IMR-90 (cell line): ENCODE results near the gene LINC00237. TPM values are rescaled to one million over a fixed set of nuclear protein-coding genes. Genes with fewer than 3 reads are reported as not detected.

ENCODE experiments used
- ATAC-seq: fragments of 200-7000 bp; cut with Tn5 transposase; 2 replicates; pipeline ENCODE4 v1.9.1; 2020; ENCODE audit warnings: low read depth, mild to moderate bottlenecking, moderate library complexity
- BruUV-seq: library from RNA; stranded (reverse); fragments of 400-500 nt; replicated peaks from 2 replicates; lab custom pipeline; 2021; lab: Mats Ljungman, UMichigan
- CTCF ChIA-PET: fragments of 300-600 bp; formaldehyde crosslinking; extraction: SDS; loops from one replicate; lab custom pipeline; 2021; ENCODE audit warnings: antibody characterized with exemption; lab: Yijun Ruan, JAX
- POLR2A ChIA-PET: fragments of 300-600 bp; sonication (Branson Sonifier 250); formaldehyde crosslinking; loops from one replicate; lab custom pipeline; 2022; ENCODE audit warnings: antibody characterized with exemption; ENCODE audit not compliant: unreplicated experiment; lab: Charles Lee
- DNase-seq: peaks from one replicate; pipeline ENCODE4 v3.0.0; 2013
- H2AFZ ChIP-seq: replicated peaks from 2 replicates; pipeline ENCODE3; 2013; ENCODE audit warnings: low read length, mild to moderate bottlenecking; ENCODE audit not compliant: poor library complexity
- H2AK5ac ChIP-seq: 2 replicates; pipeline ENCODE4 v1.6.1; 2013; ENCODE audit warnings: low read depth, low read length, inconsistent platforms
- H2AK9ac ChIP-seq: replicated peaks from 2 replicates; pipeline ENCODE3; 2013; ENCODE audit warnings: mild to moderate bottlenecking, low read depth, low read length, moderate library complexity; ENCODE audit not compliant: poor library complexity
- H2BK120ac ChIP-seq: 2 replicates; pipeline ENCODE4 v1.6.1; 2013; ENCODE audit warnings: low read depth, low read length, inconsistent platforms
- H2BK15ac ChIP-seq: 3 replicates; pipeline ENCODE4 v1.6.1; 2013; ENCODE audit warnings: low read depth, low read length, inconsistent platforms
- H2BK20ac ChIP-seq: 2 replicates; pipeline ENCODE4 v1.6.1; 2013; ENCODE audit warnings: low read depth, mild to moderate bottlenecking, inconsistent platforms, low read length, moderate library complexity
- H2BK5ac ChIP-seq: 2 replicates; pipeline ENCODE4 v1.6.1; 2013; ENCODE audit warnings: mild to moderate bottlenecking, low read depth, low read length, inconsistent platforms; ENCODE audit not compliant: poor library complexity, severe bottlenecking
- H3K14ac ChIP-seq: replicated peaks from 2 replicates; pipeline ENCODE4 v1.6.1; 2013; ENCODE audit warnings: low read depth, low read length, inconsistent platforms
- H3K18ac ChIP-seq: 2 replicates; pipeline ENCODE4 v1.6.1; 2013; ENCODE audit warnings: low read depth, low read length, control low read depth
- H3K23ac ChIP-seq: 2 replicates; pipeline ENCODE4 v1.6.1; 2013; ENCODE audit warnings: low read depth, low read length, inconsistent platforms
- H3K27ac ChIP-seq: 2 replicates; pipeline ENCODE4 v1.5.1; 2013; ENCODE audit warnings: mild to moderate bottlenecking, control low read depth, low read length; ENCODE audit not compliant: insufficient read depth
- H3K27me3 ChIP-seq: 2 replicates; pipeline ENCODE4 v1.6.1; 2013; ENCODE audit warnings: low read length; ENCODE audit not compliant: control insufficient read depth, insufficient read depth
- H3K36me3 ChIP-seq: 2 replicates; pipeline ENCODE4 v1.6.1; 2013; ENCODE audit warnings: low read length, mixed read lengths; ENCODE audit not compliant: control insufficient read depth, insufficient read depth
- H3K4ac ChIP-seq: 2 replicates; pipeline ENCODE4 v1.6.1; 2013; ENCODE audit warnings: low read depth, low read length, inconsistent platforms
- H3K4me1 ChIP-seq: 2 replicates; pipeline ENCODE4 v1.6.1; 2013; ENCODE audit warnings: low read length, mixed read lengths; ENCODE audit not compliant: control insufficient read depth, insufficient read depth
- H3K4me2 ChIP-seq: 2 replicates; pipeline ENCODE4 v1.6.1; 2013; ENCODE audit warnings: low read depth, mild to moderate bottlenecking, control low read depth, low read length, moderate library complexity
- H3K4me3 ChIP-seq: 2 replicates; pipeline ENCODE4 v1.5.1; 2013; ENCODE audit warnings: low read depth, mild to moderate bottlenecking, control low read depth, low read length, moderate library complexity; ENCODE audit not compliant: insufficient read depth
- H3K56ac ChIP-seq: 2 replicates; pipeline ENCODE4 v1.6.1; 2013; ENCODE audit warnings: low read length, inconsistent platforms; ENCODE audit not compliant: insufficient read depth; ENCODE audit errors: extremely low read depth
- H3K79me1 ChIP-seq, 2 experiments: 2 replicates each; pipeline ENCODE4 v1.6.1; 2013; ENCODE audit warnings: low read length in 2 of 2, inconsistent platforms in 1 of 2, low read depth in 1 of 2
- H3K9ac ChIP-seq: 2 replicates; pipeline ENCODE4 v1.6.1; 2013; ENCODE audit warnings: low read depth, low read length, control low read depth
- H3K9me1 ChIP-seq: 2 replicates; pipeline ENCODE4 v1.6.1; 2013; ENCODE audit warnings: low read length, inconsistent platforms; ENCODE audit not compliant: insufficient read depth
- H3K9me3 ChIP-seq: 2 replicates; pipeline ENCODE4 v1.6.1; 2013; ENCODE audit warnings: low read length; ENCODE audit not compliant: control insufficient read depth, insufficient read depth
- H4K20me1 ChIP-seq: 2 replicates; pipeline ENCODE4 v1.6.1; 2013; ENCODE audit warnings: low read length, inconsistent platforms; ENCODE audit not compliant: insufficient read depth
- H4K5ac ChIP-seq: 2 replicates; pipeline ENCODE4 v1.6.1; 2013; ENCODE audit warnings: mild to moderate bottlenecking, low read depth, low read length, control low read depth
- H4K8ac ChIP-seq, 2 experiments: 2 replicates each; pipeline ENCODE4 v1.6.1; 2013; ENCODE audit warnings: low read depth in 2 of 2, low read length in 2 of 2, control low read depth in 1 of 2, inconsistent platforms in 1 of 2
- H4K91ac ChIP-seq: 2 replicates; pipeline ENCODE4 v1.6.1; 2013; ENCODE audit warnings: low read depth, low read length, inconsistent platforms; ENCODE audit not compliant: insufficient read depth
- BHLHE40 ChIP-seq: fragments of 150-350 bp; IDR thresholded peaks from 2 replicates; pipeline ENCODE4 v1.6.1; 2016; ENCODE audit warnings: mild to moderate bottlenecking, low read depth, low read length
- FOS ChIP-seq: fragments of 150-350 bp; IDR thresholded peaks from 2 replicates; pipeline ENCODE4 v1.6.1; 2016; ENCODE audit warnings: low read depth, low read length
- MXI1 ChIP-seq: IDR thresholded peaks from 2 replicates; pipeline ENCODE4 v1.6.1; 2012; ENCODE audit warnings: low read depth, mild to moderate bottlenecking, low read length, moderate library complexity, borderline replicate concordance
- NFE2L2 ChIP-seq: fragments of 150-350 bp; IDR thresholded peaks from 2 replicates; pipeline ENCODE4 v1.6.1; 2016; ENCODE audit warnings: low read depth, mild to moderate bottlenecking, low read length
- RAD21 ChIP-seq: IDR thresholded peaks from 2 replicates; pipeline ENCODE4 v1.6.1; 2012; ENCODE audit warnings: low read length, improper control_type of control experiment
- RFX5 ChIP-seq: IDR thresholded peaks from 2 replicates; pipeline ENCODE4 v1.8.0; 2012; ENCODE audit warnings: low read depth, mild to moderate bottlenecking, low read length, moderate library complexity
- WGBS, 2 experiments: methylation state at CpG; one replicate each; pipeline versions ENCODE4 v1.1.5 to v1.1.7; 2013; ENCODE audit warnings: missing lambda C conversion rate in 2 of 2; ENCODE audit not compliant: insufficient read length in 1 of 2; ENCODE audit errors: extremely low coverage in 2 of 2; 5-methylcytosine and 5-hydroxymethylcytosine counted together
- dilution Hi-C: fragments of 300-500 bp; cut with HindIII; formaldehyde crosslinking; loops from one replicate; pipeline ENCODE4 v1.14.3; 2018; ENCODE audit warnings: low sequenced_read_pairs; ENCODE audit not compliant: unreplicated experiment
- in situ Hi-C: fragments of 300-500 bp; cut with MboI; formaldehyde crosslinking; loops from 3 replicates; pipeline ENCODE4 v1.14.3; 2019; ENCODE audit warnings: low sequenced_read_pairs, inconsistent platforms, mixed read lengths
- intact Hi-C: fragments of 100-400 bp; cut with micrococcal nuclease; formaldehyde crosslinking; loops from 2 replicates; pipeline ENCODE4 v1.10.0; 2022
- polyA plus RNA-seq, 3 experiments: library from polyadenylated mRNA; depleted of rRNA; stranded (reverse); fragments of >200 nt; gene quantifications; 2 replicates each; pipeline ENCODE4 v1.2.3, GENCODE V29; 2012; ENCODE audit warnings: low replicate concordance in 1 of 3
- total RNA-seq: library from RNA; depleted of rRNA; stranded (reverse); fragments of >200 nt; gene quantifications from 2 replicates; pipeline ENCODE4 v1.2.3, GENCODE V29; 2012

LINC00237 gene
- total and polyA plus RNA-seq, 2 of the 4 experiments (the other 2 are of a cell fraction), result not detected

DNA sequence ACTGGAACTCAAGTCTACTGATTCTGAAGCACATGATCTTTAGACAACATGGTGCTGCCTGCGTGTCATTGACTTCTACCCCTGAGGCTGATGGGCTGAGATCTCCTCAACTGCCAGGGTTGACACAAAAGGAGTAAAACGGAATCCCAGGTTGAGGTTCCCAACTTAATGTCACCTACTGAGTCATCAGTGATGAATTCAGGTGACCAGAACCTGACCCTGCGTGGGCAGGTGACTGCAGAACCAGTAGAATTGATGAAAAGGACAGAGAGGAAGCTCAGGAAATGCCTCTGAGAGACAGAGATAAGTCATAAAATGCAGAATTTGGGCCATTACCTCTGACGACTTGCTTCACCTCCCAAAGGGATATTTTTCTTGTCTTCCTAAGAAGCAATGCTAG, 12.0 kb upstream of the LINC00237 start:
- Histone ChIP-seq H4K20me1 (no peaks in the 10 kb centered on the region), H2BK20ac (no peak overlapping the region), H3K4me1 (no peaks in the 10 kb centered on the region), H3K18ac (no peak overlapping the region), H4K91ac (no peak overlapping the region), H4K5ac (no peak overlapping the region), H2BK120ac (no peak overlapping the region), H3K9ac (no peak overlapping the region), H2AK5ac (no peak overlapping the region), H3K79me1 (no peaks in the 10 kb centered on the region), H3K56ac (no peak overlapping the region), H3K4me2 (no peak overlapping the region), H3K4me3 (no peak overlapping the region), H3K14ac (no peak overlapping the region), H2AFZ (no peak overlapping the region), H2BK15ac (no peak overlapping the region), H3K4ac (no peak overlapping the region), H2BK5ac (no peak overlapping the region), H3K9me3 (no peaks in the 10 kb centered on the region), H3K9me1 (no peaks in the 10 kb centered on the region), H3K27me3 (peaks cover 17% of the 10 kb centered on the region), H3K27ac (no peak overlapping the region), H3K23ac (no peak overlapping the region), H2AK9ac (no peak overlapping the region), H3K36me3 (no peaks in the 10 kb centered on the region), H4K8ac (no peak overlapping the region)
- ATAC-seq (no peak), DNase-seq (no peak)
- dilution Hi-C loops (no loop called here), in situ Hi-C loops (no loop called here), intact Hi-C loops (no loop called here)
- WGBS, 2 experiments, result 17% methylated on average over 2 of the region's 4 CpGs; no CpG with 5 or more reads in 1 of the 2 experiments
- CTCF ChIA-PET, result no interaction called here
- TF ChIP-seq RAD21, result no peak
- TF ChIP-seq MXI1, result no peak
- TF ChIP-seq FOS, result no peak
- no peak for TF ChIP-seq BHLHE40
- no peak for TF ChIP-seq RFX5
- no peak for TF ChIP-seq NFE2L2
- POLR2A ChIA-PET, result no interaction called here
- BruUV-seq, result no TSS peak
